CD4-positive, alpha-beta T cell treated with Interleukin-15 for 1 hour (primary cell): Measurements from ENCODE around the gene TENM4.

Experiments used
- DNase-seq: peaks from one replicate; pipeline ENCODE4 v3.0.0-alpha.2; 2020

Gene TENM4

GRCh38 chr11:79440571-79441460, at the start of gene TENM4:
TSS of gene TENM4 (minus strand) at chr11:79441030. CDS start at chr11:79069944, 371,086 bp downstream.
- DNase-seq = peak; percentile 67

DNA sequence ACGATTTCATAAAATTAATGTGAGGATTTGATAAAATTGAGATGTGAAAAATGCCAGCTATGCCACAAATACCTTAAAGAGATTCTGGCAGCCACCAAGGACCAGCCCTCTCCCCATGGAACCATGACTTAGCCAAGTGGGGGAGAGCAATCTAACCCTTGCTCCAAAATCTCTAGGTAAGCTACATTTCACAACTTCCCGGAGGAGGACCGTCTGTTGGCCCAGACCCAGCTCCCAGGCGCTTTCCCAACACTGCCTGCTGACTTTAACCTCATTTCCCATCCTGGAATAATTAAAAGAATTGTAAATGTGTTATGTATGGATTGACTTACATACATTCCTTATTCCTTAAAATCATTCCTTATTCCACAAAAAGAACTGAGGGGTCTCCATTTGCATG, 47.5 kb upstream of the TENM4 start:
- DNase-seq = no peak

GRCh38 chr11:79487412-79487811, 46.6 kb upstream of the TENM4 start:
- no peak for DNase-seq

DNA sequence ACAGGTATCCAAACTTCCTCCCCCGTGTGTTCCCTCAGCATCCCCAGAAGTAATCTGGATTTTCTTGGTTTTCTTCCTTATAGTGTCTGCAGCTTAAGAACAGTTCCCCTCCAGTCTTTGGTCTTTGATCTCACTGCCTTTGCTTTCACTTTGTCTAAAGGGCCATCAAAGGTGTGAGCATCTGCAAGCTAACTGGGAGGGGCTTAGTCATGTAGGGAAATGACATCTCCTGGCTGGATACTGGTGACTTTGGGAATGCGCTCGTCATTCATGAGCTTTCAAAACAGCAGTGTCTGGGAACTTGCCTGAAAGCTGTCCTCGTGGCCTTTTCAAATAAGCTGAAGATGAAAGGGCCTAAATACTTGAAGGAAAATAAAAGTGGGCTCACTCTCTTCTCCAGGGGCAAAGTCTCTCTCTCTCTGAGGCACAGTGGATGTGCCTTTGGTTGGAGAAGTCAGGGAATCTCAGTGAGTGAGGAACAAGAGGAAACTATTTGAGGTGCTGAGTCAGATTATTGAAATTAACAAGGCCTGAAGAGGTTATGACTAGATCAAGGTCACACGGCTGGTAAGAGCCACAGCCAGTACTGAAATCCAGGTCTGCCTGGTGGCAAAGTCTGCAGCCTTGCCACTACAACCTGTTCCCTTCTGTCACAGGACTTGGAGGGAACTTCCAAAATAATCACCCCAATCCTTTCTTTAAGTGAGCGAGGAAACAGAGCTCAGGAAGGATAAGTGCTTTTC, 45.6 kb upstream of the TENM4 start:
- DNase-seq = no peak

DNA sequence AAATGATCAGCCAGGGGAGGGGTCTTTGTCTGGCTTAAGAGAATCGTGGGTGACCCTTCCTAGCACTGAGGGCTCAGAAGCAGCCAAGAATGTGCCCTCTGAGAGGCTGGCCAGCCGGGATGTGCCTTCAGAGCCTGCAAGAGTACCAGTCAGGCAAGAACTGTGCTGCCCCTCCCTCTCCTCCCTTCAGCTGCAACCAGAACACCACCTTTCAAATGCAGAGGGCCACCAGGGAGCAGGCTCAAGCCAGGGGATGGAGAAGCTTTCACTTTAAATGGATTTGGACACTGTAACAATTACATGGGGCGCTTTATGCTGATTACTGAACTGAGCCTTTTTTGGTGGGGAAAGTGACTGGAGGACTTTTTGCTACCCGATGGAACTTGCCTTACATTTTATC, 44.9 kb upstream of the TENM4 start:
- DNase-seq = no peak

- no peak for DNase-seq
Observed at GRCh38 chr11:79484872-79485271, 44.0 kb upstream of the TENM4 start.

DNA sequence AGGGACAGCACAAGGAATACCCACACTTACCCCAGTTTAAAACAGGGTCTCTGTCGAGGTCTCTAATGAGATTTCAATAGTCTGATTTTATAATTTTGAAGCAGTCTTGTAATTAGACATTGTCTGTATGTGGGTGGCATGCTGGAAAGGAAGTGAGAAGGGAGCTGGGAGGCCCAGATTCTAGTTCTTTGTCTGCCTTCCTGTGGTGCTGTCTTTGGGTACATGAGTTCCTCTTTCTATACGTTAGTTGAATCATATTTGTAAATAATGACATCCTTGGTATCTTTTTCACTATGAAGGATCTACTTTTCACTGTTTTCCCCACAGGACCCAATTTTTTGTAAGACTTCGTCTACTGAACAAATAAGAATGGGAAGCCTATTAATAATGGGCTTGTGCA, 42.0 kb upstream of the TENM4 start:
- DNase-seq = peak; percentile 18

DNA sequence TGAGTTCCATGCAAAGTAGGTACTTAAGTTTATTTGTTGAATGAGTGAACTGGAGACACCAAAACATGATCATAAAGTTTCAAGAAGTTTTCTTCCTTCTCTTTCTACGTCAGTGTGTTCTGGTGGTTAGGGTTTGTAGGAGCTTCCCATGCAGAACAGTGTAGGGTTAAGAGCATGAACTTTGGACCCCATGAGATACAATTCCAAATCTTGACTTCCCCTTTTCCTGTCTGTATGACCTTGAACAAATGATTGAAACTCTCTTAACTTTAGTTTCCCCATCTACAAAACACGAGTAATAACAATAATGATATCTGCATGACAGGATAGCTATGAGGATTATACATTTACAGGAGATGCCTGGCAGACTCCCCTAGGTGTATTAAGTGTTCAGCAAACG, 41.0 kb upstream of the TENM4 start:
- no peak for DNase-seq

- DNase-seq = no peak
Observed at GRCh38 chr11:79480864-79481263, 40.0 kb upstream of the TENM4 start.

DNA sequence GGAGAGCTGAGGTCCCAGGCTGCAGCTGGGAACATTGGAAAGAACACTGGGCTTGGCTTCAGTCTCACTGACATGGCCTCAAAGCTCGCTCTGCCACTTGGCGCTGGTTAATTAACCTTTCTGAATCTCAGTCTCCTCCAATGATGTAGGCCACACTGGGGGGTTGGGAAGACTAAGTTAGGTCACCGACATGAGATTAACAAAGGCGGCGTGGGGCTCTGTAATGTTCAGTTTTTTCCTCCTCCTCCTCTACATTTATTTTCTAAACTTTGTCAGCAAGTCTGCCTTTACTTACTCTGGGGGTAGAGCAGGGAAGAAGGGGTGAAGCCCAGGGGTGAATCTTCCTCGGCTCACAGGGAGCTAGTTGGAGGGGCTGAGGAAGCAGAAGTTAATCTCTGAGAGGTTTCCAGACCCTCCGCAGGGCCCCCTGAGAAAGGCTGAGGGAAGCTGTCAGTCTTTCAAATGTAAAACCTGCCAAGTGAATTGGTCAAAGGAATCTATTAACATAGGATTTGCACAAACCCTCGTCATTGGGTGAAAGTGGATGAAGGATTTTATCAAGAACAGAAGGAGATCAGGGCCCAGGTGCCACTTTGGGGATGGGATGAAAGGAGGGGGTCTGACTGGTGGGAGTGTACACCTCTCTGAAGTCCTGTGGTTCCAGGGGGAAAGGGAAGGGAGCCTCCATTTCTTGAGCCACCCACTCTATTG, 32.1 kb upstream of the TENM4 start:
- no peak for DNase-seq

DNA sequence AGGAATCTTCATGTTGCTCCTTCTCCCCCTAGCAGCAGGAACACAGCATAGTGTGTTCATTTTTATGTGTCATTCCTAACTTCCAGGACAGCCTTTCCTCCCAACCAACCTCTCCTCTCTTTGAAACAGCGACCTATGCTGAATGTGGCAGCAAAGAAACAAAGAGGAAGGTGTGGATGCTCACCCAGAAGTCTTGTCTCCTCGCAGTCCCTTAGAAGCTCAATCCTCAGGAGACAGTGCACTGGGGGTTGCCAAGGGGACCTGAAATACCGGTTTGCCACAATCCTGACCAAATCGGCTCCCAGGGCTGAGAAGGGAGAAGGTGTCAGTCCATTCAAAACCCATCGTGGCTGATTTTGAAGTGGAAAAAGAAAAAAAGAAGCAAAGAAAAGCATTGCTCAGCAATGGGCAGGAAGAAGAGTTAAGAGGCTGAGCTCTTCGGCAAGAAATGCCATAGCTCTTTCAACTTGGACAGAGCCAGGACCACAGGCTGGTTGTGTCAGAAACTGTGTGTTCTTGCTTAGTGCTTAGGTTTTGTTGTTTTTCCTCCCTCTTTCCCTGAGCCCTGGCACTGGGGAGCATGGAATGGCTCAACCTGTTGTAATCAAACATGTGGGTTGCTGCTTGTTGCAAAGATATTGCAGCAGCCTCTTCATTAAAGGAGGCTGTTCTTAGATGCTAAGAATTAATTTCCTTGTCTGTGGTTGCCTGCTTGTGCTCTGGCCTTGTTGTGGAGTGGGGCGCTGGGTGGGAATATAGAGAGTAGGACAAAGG, 30.4 kb upstream of the TENM4 start:
- no peak for DNase-seq

- no peak for DNase-seq
Observed at GRCh38 chr11:79470161-79470560, 29.3 kb upstream of the TENM4 start.

DNA sequence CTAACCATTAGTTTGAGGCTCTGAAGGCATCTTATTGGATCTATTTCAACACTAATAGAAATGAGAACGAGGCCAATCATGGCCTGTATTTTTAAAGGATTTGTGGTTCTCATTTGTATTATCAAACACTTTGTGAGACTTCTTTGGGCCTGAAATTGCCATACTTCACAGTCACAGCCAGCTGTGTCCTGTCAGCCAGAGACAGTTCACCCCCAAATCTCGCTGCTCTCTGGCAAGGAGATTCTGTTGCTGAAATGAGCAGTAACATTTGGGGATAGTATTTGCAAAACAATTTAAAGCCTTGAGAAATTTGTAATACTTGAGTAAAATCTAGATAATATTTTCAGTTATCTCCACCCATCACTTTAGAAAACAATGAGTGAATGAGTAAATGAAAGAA, 26.9 kb upstream of the TENM4 start:
- DNase-seq = no peak

DNA sequence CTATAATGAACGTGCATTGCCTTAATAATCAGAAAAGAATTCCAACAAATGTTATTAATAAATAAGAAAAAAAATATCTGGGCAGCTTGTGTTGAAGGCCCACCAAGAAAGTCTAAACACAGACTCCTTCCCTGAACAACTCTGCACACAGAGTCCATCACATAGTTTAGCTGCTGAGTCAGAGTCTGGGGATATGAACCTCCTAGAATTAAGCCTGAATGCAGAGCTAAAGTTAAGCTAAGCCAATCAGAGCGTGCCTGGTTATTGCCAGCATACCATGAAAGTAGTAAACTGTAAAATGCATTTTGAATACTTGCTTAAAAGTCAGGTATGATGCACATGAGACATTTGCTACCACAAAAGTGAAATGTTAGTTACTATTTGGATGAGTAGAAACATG, 25.6 kb upstream of the TENM4 start:
- no peak for DNase-seq

DNA sequence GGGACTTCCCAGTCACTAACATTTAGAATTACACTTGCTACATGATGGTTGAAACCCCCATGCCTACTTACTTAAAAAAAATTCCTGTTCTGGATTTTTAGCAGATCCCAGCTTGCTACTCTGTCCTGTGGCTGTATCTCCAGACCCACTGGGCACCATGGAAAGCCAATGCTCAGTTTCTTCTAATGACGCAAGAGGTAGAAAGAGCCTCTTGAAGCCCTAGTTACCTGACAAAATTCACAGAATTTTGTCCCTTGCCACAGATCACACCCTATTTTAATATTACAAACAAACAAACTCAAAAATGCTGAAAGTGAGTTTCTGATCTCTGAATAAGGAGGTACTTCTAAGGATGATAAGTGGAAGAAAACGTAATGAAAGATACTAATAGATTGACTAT, 24.3 kb upstream of the TENM4 start:
- DNase-seq = no peak

GRCh38 chr11:79461666-79462645, 21.1 kb upstream of the TENM4 start:
- DNase-seq = no peak

GRCh38 chr11:79461144-79461543, 20.3 kb upstream of the TENM4 start:
- no peak for DNase-seq

GRCh38 chr11:79458709-79459108, 17.9 kb upstream of the TENM4 start:
- DNase-seq = no peak

DNA sequence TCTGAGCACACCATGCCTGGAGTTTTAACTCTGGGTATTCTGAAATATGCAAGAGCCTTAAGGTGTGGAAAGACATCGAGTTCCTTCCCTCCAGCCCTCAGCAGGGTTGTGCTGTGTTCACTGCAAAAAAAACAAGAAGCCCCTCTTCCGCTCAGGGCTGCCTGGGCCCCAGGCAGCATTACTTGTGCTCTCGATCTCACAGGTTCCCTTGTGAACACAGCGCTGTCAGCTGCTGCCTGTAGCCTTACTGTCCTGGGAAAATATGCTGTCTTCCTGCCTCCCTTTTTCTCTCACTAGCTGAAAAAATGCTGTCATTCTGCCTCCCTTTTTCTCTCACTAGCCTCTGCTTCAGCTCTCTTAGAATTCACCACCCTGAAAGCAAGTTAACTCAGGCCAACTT, 15.7 kb upstream of the TENM4 start:
- no peak for DNase-seq

GRCh38 chr11:79453617-79454016, 12.8 kb upstream of the TENM4 start:
- DNase-seq = no peak

- DNase-seq = no peak
Observed at GRCh38 chr11:79449040-79449439, 8.2 kb upstream of the TENM4 start.
